TTC549 (cell line): ENCODE data around the gene DCLK1.

Experiments used
- FAIRE-seq: peaks from 2 replicates; lab custom pipeline; 2012; peaks lifted over from hg19 to GRCh38; lab: Jason Lieb, UNC

The DCLK1 gene

GRCh38 chr13:36131222-36131930, at the start of gene DCLK1:
Gene DCLK1, minus strand, starts transcription at chr13:36131382.
- no peak for FAIRE-seq

GRCh38 chr13:36175621-36176020, 44.4 kb upstream of the DCLK1 start:
- FAIRE-seq = no peak

- FAIRE-seq = no peak
These were observed 43.7 kb upstream of the DCLK1 start for GRCh38 chr13:36174923-36175322.

GRCh38 chr13:36173571-36174322, 42.6 kb upstream of the DCLK1 start:
- no peak for FAIRE-seq

GRCh38 chr13:36166046-36166445, 34.9 kb upstream of the DCLK1 start:
- FAIRE-seq = no peak

- no peak for FAIRE-seq
These were observed 32.7 kb upstream of the DCLK1 start for GRCh38 chr13:36163809-36164308.

- FAIRE-seq = no peak
These were observed 32.1 kb upstream of the DCLK1 start for GRCh38 chr13:36163286-36163685.

GRCh38 chr13:36160297-36160696, 29.1 kb upstream of the DCLK1 start:
- no peak for FAIRE-seq

GRCh38 chr13:36158611-36159010, 27.4 kb upstream of the DCLK1 start:
- FAIRE-seq = no peak

GRCh38 chr13:36157480-36157879, 26.3 kb upstream of the DCLK1 start:
- no peak for FAIRE-seq

GRCh38 chr13:36154567-36155291, 23.5 kb upstream of the DCLK1 start:
- FAIRE-seq = no peak

GRCh38 chr13:36151591-36151990, 20.4 kb upstream of the DCLK1 start:
- no peak for FAIRE-seq

GRCh38 chr13:36148446-36148845, 17.3 kb upstream of the DCLK1 start:
- no peak for FAIRE-seq

GRCh38 chr13:36147330-36147729, 16.1 kb upstream of the DCLK1 start:
- no peak for FAIRE-seq

- FAIRE-seq = no peak
These were observed 15.5 kb upstream of the DCLK1 start for GRCh38 chr13:36146511-36147269.

GRCh38 chr13:36143738-36144137, 12.6 kb upstream of the DCLK1 start:
- no peak for FAIRE-seq

GRCh38 chr13:36142735-36143134, 11.6 kb upstream of the DCLK1 start:
- FAIRE-seq = no peak

- no peak for FAIRE-seq
These were observed 4.7 kb upstream of the DCLK1 start for GRCh38 chr13:36135876-36136275.

GRCh38 chr13:36134632-36135031, 3.5 kb upstream of the DCLK1 start:
- no peak for FAIRE-seq

- no peak for FAIRE-seq
These were observed 2.9 kb upstream of the DCLK1 start for GRCh38 chr13:36133950-36134626.

- FAIRE-seq = no peak
These were observed 1.2 kb upstream of the DCLK1 start for GRCh38 chr13:36132376-36132775.

- no peak for FAIRE-seq
These were observed 732 bp upstream of the DCLK1 start for GRCh38 chr13:36131931-36132297.
